Measurements from ENCODE around the gene BRME1. TPM values are rescaled to one million over a fixed set of nuclear protein-coding genes. Genes with fewer than 3 reads are reported as not detected.

Gene BRME1
- total and polyA plus RNA-seq, 2 of the 13 experiments (the other 11 are each of a cell fraction or from before 2014, with no cell fraction given), result 0.74 to 1.5 TPM

DNA sequence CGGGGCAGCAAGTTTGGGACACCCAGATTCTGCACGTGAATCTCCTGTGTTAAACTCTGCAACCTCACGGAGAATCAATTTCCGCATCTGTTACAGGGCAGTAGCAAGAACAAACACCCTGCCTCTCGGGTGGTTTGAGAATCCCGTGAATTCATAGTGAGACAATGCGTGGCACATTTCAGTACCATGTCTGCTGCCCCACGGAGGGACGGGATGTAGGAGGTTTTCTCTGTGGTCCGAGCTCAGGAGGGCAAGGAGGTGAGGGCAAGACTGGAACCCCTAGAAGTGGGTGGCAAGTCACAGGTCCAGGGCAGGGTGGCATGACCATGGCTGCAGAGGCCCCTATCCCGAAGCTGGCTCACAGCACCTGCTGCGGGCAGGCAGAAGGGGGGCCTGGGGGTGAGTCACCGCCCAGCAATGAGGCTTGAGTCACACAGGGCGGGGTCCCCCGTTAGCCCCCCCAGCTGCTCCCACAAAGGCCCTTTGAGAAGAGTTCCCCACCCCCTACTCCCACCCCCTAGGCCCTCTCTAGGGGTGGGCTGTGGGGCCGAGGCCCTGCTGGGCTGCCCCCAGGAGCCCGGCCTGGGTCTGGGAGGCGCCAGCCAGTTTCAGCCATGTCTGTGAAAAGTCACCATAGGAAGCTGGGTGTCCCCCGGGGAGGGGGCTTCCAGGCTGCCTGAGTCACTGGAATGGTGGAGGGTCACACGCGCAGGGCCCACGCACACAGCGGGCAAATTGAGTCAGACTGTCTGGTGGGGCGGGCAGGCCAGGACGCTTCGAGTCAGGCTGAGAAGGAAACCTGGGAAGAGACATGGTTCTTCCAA is 54.8 kb downstream of the BRME1 start (continued):
- TF ChIP-seq PHF5A (CRISPR knock-in tag; IDR thresholded peaks at IDR 0.05; ENCODE audit: low read depth, unreplicated experiment) (no peak), ISX (CRISPR knock-in tag; conservative IDR thresholded peaks at IDR 0.05) (no peak), ZNF33A (CRISPR knock-in tag; IDR thresholded peaks at IDR 0.05; ENCODE audit: borderline replicate concordance) (no peak), ZNF224 (CRISPR knock-in tag; IDR thresholded peaks at IDR 0.05) (no peak), CREB3 (CRISPR knock-in tag; IDR thresholded peaks at IDR 0.05) (no peak), KAT2B (IDR thresholded peaks at IDR 0.05; ENCODE audit: borderline replicate concordance, low read depth, low read length) (no peak), ZNF652 (CRISPR knock-in tag; IDR thresholded peaks at IDR 0.05; ENCODE audit: borderline replicate concordance, low read depth) (no peak), PHF21A (CRISPR knock-in tag; IDR thresholded peaks at IDR 0.05) (peak; percentile 72; the same call in 1 of the 2 replicates), ZNF709 (CRISPR knock-in tag; IDR thresholded peaks at IDR 0.05) (no peak), HMG20A (CRISPR knock-in tag; IDR thresholded peaks at IDR 0.05; ENCODE audit: borderline replicate concordance) (peak; percentile 49; the same call in 1 of the 2 replicates), BRD4 (CRISPR knock-in tag; IDR thresholded peaks at IDR 0.05) (no peak), NPAS2 (CRISPR knock-in tag; IDR thresholded peaks at IDR 0.05; ENCODE audit: borderline replicate concordance) (no peak), ZNF577 (CRISPR knock-in tag; IDR thresholded peaks at IDR 0.05; ENCODE audit: borderline replicate concordance, low read depth) (no peak), SMC3 (IDR thresholded peaks at IDR 0.05; ENCODE audit: low read length) (no peak), ZSCAN12 (CRISPR knock-in tag; IDR thresholded peaks at IDR 0.05) (no peak), ZNF432 (CRISPR knock-in tag; IDR thresholded peaks at IDR 0.05; ENCODE audit: borderline replicate concordance) (no peak), PCBP1 (IDR thresholded peaks at IDR 0.05; ENCODE audit: borderline replicate concordance, low read depth, low read length) (peak; percentile 61; the same call in 1 of the 2 replicates), DNMT1 (CRISPR knock-in tag; IDR thresholded peaks at IDR 0.05) (no peak), U2AF2 (IDR thresholded peaks at IDR 0.05; ENCODE audit: low read depth, low read length) (no peak), RFX5 (IDR thresholded peaks at IDR 0.05; ENCODE audit: low read depth, low read length) (no peak), NBN (conservative IDR thresholded peaks at IDR 0.05) (no peak), ZNF713 (CRISPR knock-in tag; IDR thresholded peaks at IDR 0.05) (no peak), SP1 (IDR thresholded peaks at IDR 0.05) (no peak), SP1 (CRISPR knock-in tag; IDR thresholded peaks at IDR 0.05) (no peak; the same call in 1 of the 2 replicates), ZNF282 (IDR thresholded peaks at IDR 0.05; ENCODE audit: partially characterized antibody) (no peak), U2AF1 (optimal IDR thresholded peaks at IDR 0.05; ENCODE audit: low read depth, low read length) (no peak), ZBTB42 (CRISPR knock-in tag; IDR thresholded peaks at IDR 0.05) (no peak), ZNF780A (CRISPR knock-in tag; IDR thresholded peaks at IDR 0.05) (no peak)
- TF ChIP-seq, protein P1, sequence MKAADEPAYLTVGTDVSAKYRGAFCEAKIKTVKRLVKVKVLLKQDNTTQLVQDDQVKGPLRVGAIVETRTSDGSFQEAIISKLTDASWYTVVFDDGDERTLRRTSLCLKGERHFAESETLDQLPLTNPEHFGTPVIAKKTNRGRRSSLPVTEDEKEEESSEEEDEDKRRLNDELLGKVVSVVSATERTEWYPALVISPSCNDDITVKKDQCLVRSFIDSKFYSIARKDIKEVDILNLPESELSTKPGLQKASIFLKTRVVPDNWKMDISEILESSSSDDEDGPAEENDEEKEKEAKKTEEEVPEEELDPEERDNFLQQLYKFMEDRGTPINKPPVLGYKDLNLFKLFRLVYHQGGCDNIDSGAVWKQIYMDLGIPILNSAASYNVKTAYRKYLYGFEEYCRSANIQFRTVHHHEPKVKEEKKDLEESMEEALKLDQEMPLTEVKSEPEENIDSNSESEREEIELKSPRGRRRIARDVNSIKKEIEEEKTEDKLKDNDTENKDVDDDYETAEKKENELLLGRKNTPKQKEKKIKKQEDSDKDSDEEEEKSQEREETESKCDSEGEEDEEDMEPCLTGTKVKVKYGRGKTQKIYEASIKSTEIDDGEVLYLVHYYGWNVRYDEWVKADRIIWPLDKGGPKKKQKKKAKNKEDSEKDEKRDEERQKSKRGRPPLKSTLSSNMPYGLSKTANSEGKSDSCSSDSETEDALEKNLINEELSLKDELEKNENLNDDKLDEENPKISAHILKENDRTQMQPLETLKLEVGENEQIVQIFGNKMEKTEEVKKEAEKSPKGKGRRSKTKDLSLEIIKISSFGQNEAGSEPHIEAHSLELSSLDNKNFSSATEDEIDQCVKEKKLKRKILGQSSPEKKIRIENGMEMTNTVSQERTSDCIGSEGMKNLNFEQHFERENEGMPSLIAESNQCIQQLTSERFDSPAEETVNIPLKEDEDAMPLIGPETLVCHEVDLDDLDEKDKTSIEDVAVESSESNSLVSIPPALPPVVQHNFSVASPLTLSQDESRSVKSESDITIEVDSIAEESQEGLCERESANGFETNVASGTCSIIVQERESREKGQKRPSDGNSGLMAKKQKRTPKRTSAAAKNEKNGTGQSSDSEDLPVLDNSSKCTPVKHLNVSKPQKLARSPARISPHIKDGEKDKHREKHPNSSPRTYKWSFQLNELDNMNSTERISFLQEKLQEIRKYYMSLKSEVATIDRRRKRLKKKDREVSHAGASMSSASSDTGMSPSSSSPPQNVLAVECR (CRISPR knock-in tag; IDR thresholded peaks at IDR 0.05; ENCODE audit: borderline replicate concordance), result 0 out of 2 replicates have a peak, but pooled peaks have one; percentile 11
